ENCODE results near the gene TP53RK. TPM values are rescaled to one million over a fixed set of nuclear protein-coding genes. Genes with fewer than 3 reads are reported as not detected.

Gene TP53RK
- total RNA-seq, 2 experiments from 2014 or later, result 18.3 to 18.8 TPM

DNA sequence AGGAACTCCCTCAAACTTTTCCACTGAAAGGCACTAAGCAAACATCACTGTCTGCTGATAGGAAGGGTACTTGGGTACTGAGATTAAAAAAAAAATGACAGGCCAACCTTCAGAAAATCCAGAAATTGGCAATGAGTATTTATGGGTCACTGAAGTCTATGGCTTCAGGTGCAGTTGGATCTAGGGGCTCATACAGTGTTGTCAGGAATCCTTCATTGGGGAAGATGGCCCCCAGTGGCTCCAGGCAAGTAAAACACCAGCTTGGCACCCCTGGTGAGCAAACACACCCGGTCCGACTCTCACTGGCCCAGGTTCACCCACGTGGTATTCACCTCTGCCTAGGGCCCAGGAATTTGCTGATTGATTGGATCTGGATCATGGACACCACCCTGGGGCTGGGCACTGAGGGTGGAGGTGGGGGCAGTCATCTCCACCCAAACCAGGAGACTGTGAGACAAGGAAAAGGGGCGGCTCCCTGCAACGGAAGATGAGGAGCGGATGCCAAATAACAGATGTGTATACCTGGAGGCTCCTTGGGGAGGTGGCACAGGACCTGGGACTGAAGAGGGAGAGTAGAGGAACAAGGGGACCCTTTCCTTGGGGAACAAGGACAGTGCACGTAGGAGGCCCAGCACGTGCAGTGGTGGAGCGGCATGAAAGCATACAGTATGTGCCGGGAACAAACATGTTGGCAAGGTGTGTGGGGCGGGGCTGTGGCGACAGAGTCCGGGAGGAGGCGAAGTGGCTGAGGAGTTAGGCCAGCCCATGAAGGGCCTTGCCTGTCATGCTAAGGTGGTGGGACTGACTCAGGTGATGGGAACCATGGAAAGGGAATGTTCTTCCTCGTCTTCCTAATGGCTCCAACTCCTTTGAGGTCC lies 25.0 kb upstream of the TP53RK start:
- CTCF ChIA-PET, result no interaction called here
- no peaks in the 10 kb centered on the region for H3K4me1 Mint-ChIP-seq
- H3K27ac Mint-ChIP-seq, result no peak overlapping the region
- H3K36me3 Mint-ChIP-seq (ENCODE audit: low read depth), result no peaks in the 10 kb centered on the region
- H3K4me3 Mint-ChIP-seq, result no peak overlapping the region
- POLR2A ChIA-PET, result no interaction called here
- DNase-seq, result no peak
- no peaks in the 10 kb centered on the region for H3K9me3 Mint-ChIP-seq
- H3K27me3 Mint-ChIP-seq, result peaks cover 22% of the 10 kb centered on the region

DNA sequence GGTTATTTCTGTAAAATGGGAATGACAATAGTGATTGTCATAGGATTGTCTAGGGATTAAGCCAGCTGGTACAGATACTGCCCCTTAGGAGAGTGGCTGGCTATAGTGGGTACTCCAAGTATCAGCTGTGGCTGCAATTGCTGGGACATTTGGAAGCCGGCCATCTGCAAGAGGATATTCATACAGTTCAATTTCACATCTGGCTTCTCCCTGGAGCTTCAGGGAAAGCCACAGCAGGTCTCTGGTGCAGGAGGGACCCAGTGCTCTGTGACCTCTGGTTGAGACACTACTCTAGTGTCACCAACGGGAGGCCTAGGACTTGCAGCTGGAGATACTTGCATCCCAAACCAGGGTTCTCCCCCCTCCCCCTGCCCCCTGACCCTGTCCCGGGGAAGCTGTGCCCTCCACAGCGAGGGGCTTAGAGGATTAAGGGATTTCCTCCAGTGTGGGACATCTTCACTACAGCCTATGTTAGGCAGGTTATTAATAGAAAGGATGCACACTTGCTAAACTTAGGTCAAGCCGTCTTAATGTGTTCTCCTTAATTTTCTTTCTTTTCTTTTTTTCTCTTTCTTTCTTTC lies 22.9 kb upstream of the TP53RK start:
- Mint-ChIP-seq H3K27ac (no peak overlapping the region), H3K27me3 (peaks cover 43% of the 10 kb centered on the region), H3K9me3 (no peaks in the 10 kb centered on the region), H3K4me3 (no peak overlapping the region), H3K4me1 (peaks cover 2% of the 10 kb centered on the region), H3K36me3 (ENCODE audit: low read depth) (no peaks in the 10 kb centered on the region)
- CTCF ChIA-PET, result interaction anchor here (0.9 kb wide), 1 partner anchor 8 kb away, joined by 3 read pairs; no protein-coding TSS in a partner anchor
- POLR2A ChIA-PET, result no interaction called here
- no peak for DNase-seq

DNA sequence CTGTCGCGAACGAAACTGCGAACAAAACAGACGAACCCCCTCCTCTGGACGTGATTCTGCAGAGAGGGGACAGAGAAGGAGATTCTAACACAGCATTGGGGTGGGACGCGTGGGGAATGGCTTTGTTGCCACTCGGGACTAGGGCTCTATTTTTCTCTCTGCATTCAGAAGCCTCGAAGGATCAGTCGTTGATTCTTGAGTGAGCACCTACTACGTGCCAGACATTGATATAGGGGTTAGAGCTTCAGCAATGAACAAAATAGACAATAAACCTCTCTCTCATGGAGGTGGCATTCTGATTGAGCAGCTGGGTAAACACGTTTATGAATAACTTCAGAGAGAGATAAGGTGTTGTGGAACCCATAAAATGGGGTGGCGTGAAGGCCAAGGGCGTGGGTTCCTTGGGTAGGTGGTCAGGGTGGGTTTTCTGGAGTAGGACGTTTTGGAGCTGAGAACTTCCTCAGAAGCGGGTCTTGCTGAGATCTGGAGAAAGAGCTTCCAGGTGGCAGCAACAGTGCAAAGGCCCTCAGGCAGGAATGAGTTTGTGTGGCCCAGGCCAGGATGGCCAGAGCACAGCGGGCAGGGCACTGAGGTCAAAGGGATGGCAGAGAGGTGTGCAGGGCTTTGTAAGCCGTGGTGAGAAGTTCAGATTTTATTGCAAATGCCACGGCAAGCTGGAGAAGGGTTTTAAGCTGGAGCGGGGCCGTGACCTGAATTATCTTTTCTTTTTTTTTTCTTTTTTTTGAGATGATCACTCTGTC lies 21.1 kb upstream of the TP53RK start:
- peaks cover 52% of the 10 kb centered on the region for H3K27me3 Mint-ChIP-seq
- H3K36me3 Mint-ChIP-seq (ENCODE audit: low read depth), result no peaks in the 10 kb centered on the region
- CTCF ChIA-PET, result no interaction called here
- POLR2A ChIA-PET, result no interaction called here
- no peaks in the 10 kb centered on the region for H3K9me3 Mint-ChIP-seq
- H3K4me3 Mint-ChIP-seq, result no peak overlapping the region
- H3K4me1 Mint-ChIP-seq, result peaks cover 2% of the 10 kb centered on the region
- H3K27ac Mint-ChIP-seq, result no peak overlapping the region
- DNase-seq, result no peak

DNA sequence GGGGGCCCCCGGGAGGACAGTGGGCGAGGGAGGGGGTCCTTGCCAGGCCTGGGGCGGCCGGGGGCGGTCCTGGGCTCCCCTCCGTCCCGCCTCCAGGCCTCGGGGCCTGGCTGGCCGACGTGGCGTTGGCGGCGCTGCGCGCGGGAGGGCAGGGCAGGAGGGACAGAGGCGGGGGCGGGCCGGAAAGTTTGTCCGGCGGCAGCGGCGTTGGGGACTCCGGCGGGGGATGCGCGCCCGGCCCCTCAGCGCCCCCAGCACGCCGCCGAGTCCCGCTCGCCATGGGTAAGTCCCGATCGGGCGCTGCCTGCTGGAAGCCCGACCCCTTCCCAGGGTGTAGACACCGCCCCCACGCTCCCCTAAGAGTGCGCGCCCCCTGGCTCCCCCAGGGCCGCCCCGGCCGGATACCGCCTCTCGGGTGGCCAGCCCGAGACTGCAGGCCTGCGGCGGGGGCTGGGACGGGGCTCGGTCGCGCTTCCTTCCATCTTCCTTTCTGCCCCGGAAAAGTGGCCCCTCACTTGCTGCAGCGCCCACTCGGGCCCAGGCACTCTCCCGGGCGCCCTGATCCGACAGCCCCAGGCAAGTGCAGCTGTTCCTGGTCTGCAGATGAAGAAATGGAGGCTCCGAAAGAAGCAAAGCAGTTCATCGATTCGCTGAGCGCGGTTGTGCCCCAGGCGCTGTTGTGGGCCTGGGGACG lies 20.4 kb upstream of the TP53RK start, which contains the start of gene SLC2A10:
TSS of gene SLC2A10 (plus strand) at position 191 of the 694 bp plus-strand sequence. CDS start at position 279, 88 bp downstream.
- Mint-ChIP-seq H3K27ac (no peak within 1 kb of the TSS), H3K4me1 (peaks cover 2% of the 10 kb centered on the region), H3K27me3 (peaks cover 58% of the 10 kb centered on the region), H3K4me3 (no peak within 1 kb of the TSS), H3K9me3 (no peaks in the 10 kb centered on the region), H3K36me3 (ENCODE audit: low read depth) (no peaks in the 10 kb centered on the region)
- no peak for DNase-seq
- CTCF ChIA-PET, result no interaction called here
- POLR2A ChIA-PET, result no interaction called here

DNA sequence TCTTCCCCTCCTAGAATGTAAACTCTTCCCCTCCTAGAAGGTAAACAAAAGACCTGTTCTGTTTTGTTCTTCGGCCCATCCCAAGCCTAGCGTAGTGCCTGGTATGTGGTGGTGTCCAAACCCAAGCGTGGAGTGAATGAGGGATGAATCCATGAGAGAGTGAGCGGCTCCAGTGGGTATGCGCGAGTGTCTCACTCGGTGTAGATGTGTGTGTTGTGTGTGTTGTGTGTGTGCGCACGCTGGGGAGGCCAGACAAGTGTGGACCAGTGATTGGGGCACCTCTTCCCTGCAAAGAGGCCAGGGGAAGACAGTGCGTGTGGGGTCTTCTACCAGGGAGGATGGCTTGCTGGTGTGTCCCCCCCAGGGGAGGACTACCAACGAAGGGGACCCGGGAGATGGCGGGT lies 19.8 kb upstream of the TP53RK start:
- Mint-ChIP-seq H3K27me3 (peaks cover 62% of the 10 kb centered on the region), H3K36me3 (ENCODE audit: low read depth) (no peaks in the 10 kb centered on the region), H3K27ac (no peak overlapping the region), H3K9me3 (no peaks in the 10 kb centered on the region), H3K4me3 (no peak overlapping the region), H3K4me1 (peaks cover 2% of the 10 kb centered on the region)
- ChIA-PET CTCF (no interaction called here), POLR2A (no interaction called here)
- no peak for DNase-seq

DNA sequence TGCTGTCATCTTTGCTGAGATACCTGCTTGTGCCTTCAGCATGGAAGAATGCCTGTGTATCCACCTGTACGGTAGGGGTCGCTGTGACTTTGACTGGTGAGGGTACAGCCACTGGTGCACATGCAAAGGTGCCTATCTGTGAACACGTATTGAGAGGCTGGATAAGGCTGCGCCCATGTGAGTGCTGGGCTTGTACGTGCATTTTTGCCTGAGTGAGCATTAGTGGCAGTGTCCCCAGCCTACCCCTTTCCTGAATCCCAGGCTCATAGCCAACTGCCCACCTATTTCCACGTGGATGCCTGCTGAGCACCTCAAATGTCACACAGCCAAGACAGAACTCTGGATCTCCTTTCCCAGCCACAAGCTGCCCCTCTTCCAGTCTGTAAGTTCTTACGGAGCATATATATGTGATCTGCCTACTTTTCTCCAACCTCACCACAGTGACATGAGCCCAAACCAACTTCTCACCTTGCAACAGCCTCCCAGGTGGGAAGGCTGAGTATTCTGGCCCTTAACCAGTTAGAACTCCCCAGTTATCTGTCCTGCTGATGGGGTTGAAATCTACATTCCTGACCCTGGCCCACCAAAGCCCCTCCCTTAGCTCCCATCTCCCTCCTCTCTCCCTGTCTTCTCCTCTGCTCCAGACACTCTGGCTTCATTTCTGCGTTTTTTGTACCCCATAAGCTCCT lies 19.1 kb upstream of the TP53RK start:
- Mint-ChIP-seq H3K4me1 (peaks cover 2% of the 10 kb centered on the region), H3K9me3 (no peaks in the 10 kb centered on the region), H3K4me3 (no peak overlapping the region), H3K27ac (no peak overlapping the region), H3K27me3 (peaks cover 65% of the 10 kb centered on the region), H3K36me3 (ENCODE audit: low read depth) (no peaks in the 10 kb centered on the region)
- ChIA-PET POLR2A (no interaction called here), CTCF (interaction anchor here (1.2 kb wide), 1 partner anchor 23 kb away, joined by 4 read pairs; no protein-coding TSS in a partner anchor)
- DNase-seq, result no peak

DNA sequence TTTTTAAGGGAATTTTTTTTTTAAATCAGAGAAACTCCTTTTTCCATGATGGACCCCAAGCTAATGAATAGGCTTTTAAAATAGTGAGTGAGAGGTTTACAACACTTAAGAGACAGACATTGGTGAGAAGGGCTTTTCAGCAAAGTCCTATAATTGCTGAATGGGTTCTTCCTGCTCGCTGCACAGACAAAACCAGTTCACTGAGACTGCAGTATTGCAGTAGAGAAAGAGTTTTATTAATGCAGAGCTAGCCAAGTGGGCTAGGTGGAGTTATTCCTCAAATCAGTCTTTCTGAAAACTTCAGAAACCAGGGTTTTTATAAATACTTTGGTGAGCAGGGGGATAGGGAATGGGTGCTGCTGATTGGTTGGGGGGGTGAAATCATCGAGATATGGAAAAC lies 17.0 kb upstream of the TP53RK start:
- no peak overlapping the region for H3K4me3 Mint-ChIP-seq
- ChIA-PET CTCF (no interaction called here), POLR2A (no interaction called here)
- no peak for DNase-seq
- peaks cover 61% of the 10 kb centered on the region for H3K27me3 Mint-ChIP-seq
- H3K36me3 Mint-ChIP-seq (ENCODE audit: low read depth), result no peaks in the 10 kb centered on the region
- H3K9me3 Mint-ChIP-seq, result no peaks in the 10 kb centered on the region
- peaks cover 2% of the 10 kb centered on the region for H3K4me1 Mint-ChIP-seq
- H3K27ac Mint-ChIP-seq, result no peak overlapping the region

DNA sequence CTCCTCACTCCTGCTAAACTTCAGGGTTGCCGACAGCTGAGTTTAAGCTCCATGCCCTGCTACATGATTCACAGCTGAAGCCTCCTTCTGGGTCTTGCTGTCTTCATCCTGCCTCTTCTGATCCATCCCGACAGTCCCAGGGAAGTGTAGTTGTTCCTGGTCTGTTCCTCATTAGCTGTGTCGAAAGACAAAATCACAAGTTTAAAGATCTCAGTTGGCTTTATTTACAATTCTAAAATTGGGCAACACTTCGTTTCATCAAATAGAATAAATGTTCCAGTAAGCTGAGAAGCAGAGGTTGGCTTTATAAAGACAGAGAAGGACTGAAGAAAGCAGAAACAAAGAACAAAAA lies 16.1 kb upstream of the TP53RK start:
- CTCF ChIA-PET, result no interaction called here
- H3K27ac Mint-ChIP-seq, result no peak overlapping the region
- no peak for DNase-seq
- no peaks in the 10 kb centered on the region for H3K36me3 Mint-ChIP-seq (ENCODE audit: low read depth)
- H3K9me3 Mint-ChIP-seq, result no peaks in the 10 kb centered on the region
- H3K4me3 Mint-ChIP-seq, result no peak overlapping the region
- H3K4me1 Mint-ChIP-seq, result peaks cover 2% of the 10 kb centered on the region
- POLR2A ChIA-PET, result no interaction called here
- peaks cover 56% of the 10 kb centered on the region for H3K27me3 Mint-ChIP-seq

DNA sequence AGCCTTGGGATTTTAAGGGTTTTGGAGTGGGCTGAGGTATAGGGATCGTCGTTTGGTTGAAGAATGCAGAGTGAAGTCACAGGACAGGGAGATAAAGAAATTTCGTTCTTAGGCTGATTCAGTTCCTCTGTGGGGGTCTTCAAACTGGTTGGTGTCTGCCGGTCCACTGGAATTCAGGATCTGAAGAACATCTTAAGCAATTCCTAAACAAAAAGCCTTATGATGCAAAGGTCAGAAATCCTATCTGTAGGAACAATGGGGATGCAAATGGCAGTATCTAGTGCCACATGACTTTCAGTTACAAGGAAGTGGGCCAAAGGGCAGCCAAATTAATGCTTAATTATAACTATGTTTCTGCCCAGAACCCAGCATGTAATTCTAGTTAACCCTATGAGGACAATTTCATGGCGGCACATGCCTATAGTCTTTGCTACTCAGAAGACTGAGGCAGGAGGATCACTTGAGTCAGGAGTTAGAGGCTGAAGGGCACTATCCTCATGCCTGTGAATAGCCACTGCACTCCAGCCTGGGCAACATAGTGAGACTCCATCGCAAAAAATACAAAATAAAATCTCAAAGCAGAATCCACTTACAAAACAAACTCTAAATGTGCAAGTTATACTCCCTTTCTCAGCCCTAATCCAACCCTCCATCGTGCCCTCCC lies 15.6 kb upstream of the TP53RK start:
- CTCF ChIA-PET, result no interaction called here

DNA sequence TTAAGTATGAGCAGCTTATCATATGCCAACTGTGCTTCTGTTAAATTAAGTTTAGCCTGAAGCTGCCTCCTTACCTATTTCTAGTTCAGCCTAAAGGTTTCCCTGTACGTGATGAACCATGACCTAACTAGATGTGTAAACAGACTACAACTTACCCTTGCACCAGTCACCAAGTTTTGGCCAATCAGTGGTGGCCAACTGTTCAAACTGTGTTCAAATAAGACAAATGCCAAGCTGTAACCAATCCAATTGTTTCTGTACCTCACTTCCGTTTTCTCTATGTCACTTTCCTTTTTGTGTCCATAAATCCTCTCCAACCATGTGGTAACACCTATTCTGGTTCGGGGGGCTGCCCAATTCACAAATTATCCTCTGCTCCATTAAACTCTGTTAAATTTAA lies 14.2 kb upstream of the TP53RK start:
- Mint-ChIP-seq H3K9me3 (peaks cover 2% of the 10 kb centered on the region), H3K36me3 (ENCODE audit: low read depth) (no peaks in the 10 kb centered on the region), H3K27ac (no peak overlapping the region), H3K4me3 (no peak overlapping the region), H3K4me1 (no peaks in the 10 kb centered on the region), H3K27me3 (peaks cover 49% of the 10 kb centered on the region)
- POLR2A ChIA-PET, result no interaction called here
- no peak for DNase-seq
- CTCF ChIA-PET, result interaction anchor here (1.0 to 1.2 kb wide), 2 partner anchors 9 to 15 kb away, joined by 3 read pairs; partner anchors contain the start of gene TP53RK

More for the DNA sequence above, 15.6 kb upstream of the TP53RK start:
- no peak overlapping the region for H3K27ac Mint-ChIP-seq
- H3K4me3 Mint-ChIP-seq, result no peak overlapping the region
- no peak for DNase-seq
- H3K36me3 Mint-ChIP-seq (ENCODE audit: low read depth), result no peaks in the 10 kb centered on the region
- peaks cover 55% of the 10 kb centered on the region for H3K27me3 Mint-ChIP-seq
- POLR2A ChIA-PET, result no interaction called here
- no peaks in the 10 kb centered on the region for H3K9me3 Mint-ChIP-seq
- H3K4me1 Mint-ChIP-seq, result peaks cover 2% of the 10 kb centered on the region

DNA sequence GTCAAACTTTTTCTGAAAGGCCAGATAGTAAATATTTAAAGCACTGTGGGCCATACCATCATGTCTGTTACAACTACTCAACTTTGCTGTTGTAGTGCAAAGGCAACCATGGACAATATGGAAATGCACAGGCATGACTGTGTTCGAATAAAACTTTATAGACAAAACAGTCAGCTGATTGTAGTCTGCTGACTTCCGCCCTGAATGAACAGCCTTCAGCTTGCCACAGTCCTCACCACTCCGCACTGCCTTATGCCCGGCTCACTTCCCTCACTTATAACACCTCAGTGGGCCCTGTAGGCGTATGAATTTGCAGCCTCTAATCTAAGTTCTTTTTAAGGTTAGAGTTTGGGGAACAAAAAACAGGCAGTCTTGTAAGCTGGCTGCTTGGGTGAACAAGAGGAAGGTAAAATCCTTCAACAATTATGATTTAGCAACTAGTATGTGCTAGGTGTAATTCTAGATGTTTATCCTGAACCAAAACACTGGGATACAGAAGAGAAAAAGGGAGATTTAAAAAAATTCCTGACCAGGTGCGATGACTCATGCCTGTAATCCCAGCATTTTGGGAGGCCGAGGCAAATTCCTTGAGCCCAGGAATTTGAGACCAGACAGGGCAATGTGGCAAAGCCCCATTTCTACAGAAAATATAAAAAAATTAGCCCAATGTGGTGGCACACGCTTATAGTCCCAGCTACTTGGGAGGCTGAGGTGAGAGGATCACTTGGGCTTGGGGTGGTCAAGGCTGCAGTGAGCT lies 13.4 kb upstream of the TP53RK start:
- no peaks in the 10 kb centered on the region for H3K4me1 Mint-ChIP-seq
- DNase-seq, result no peak
- H3K9me3 Mint-ChIP-seq, result peaks cover 2% of the 10 kb centered on the region
- no peak overlapping the region for H3K4me3 Mint-ChIP-seq
- ChIA-PET CTCF (interaction anchor here (1.2 kb wide), 1 partner anchor 14 kb away, joined by 3 read pairs; the partner anchor contains the start of gene TP53RK), POLR2A (no interaction called here)
- H3K27me3 Mint-ChIP-seq, result peaks cover 41% of the 10 kb centered on the region
- no peak overlapping the region for H3K27ac Mint-ChIP-seq
- H3K36me3 Mint-ChIP-seq (ENCODE audit: low read depth), result no peaks in the 10 kb centered on the region
